DMS 273 (cell line): ENCODE measurements around the gene BTLA.
A peak's percentile ranks its signal among the peaks of the same experiment; 100 is the strongest.
"Not testable (repeated sequence)": the region's sequence is repeated elsewhere in the genome, so short reads cannot be mapped to it uniquely, and the experiment has no call there.

Experiments
- DNase-seq: peaks from one replicate; lab custom pipeline; 2025; ENCODE audit not compliant: unreplicated experiment; lab: John Stamatoyannopoulos, UW

BTLA gene

GRCh38 chr3:112498914-112499711 is at the start of gene BTLA:
TSS of gene BTLA (minus strand) at chr3:112499472. CDS start at chr3:112499358, 114 bp downstream.
- DNase-seq: no peak

GRCh38 chr3:112546216-112546759 is 47.0 kb upstream of the BTLA start:
- no peak for DNase-seq

- DNase-seq: no peak
Measured at GRCh38 chr3:112539825-112540650, 40.8 kb upstream of the BTLA start.

GRCh38 chr3:112531358-112531781 is 32.1 kb upstream of the BTLA start:
- peak; percentile 53 for DNase-seq

GRCh38 chr3:112530573-112530972 is 31.3 kb upstream of the BTLA start:
- DNase-seq: no peak

GRCh38 chr3:112524127-112524526 is 24.9 kb upstream of the BTLA start:
- DNase-seq: not testable (repeated sequence)

- DNase-seq: peak; percentile 80
Measured at GRCh38 chr3:112519424-112520001, 20.2 kb upstream of the BTLA start.

- not testable (repeated sequence) for DNase-seq
Measured at GRCh38 chr3:112518970-112519369, 19.7 kb upstream of the BTLA start.

- DNase-seq: no peak
Measured at GRCh38 chr3:112514527-112515128, 15.4 kb upstream of the BTLA start.

GRCh38 chr3:112512320-112512719 is 13.0 kb upstream of the BTLA start:
- DNase-seq: peak; percentile 17

- DNase-seq: no peak
Measured at GRCh38 chr3:112508860-112509259, 9.6 kb upstream of the BTLA start.

GRCh38 chr3:112508261-112508660 is 9.0 kb upstream of the BTLA start:
- DNase-seq: no peak

- DNase-seq: no peak
Measured at GRCh38 chr3:112505907-112506306, 6.6 kb upstream of the BTLA start.

- no peak for DNase-seq
Measured at GRCh38 chr3:112504123-112504522, 4.9 kb upstream of the BTLA start.

- DNase-seq: no peak
Measured at GRCh38 chr3:112503304-112503972, 4.2 kb upstream of the BTLA start.

GRCh38 chr3:112500621-112501020 is 1.3 kb upstream of the BTLA start:
- DNase-seq: no peak

- DNase-seq: no peak
Measured at GRCh38 chr3:112497897-112498548, 1.2 kb downstream of the BTLA start.

- no peak for DNase-seq
Measured at GRCh38 chr3:112496366-112497067, 2.8 kb downstream of the BTLA start.

GRCh38 chr3:112494448-112494767 is 4.9 kb downstream of the BTLA start:
- not testable (repeated sequence) for DNase-seq
